Stimulated activated CD4-positive, alpha-beta T cell treated with anti-CD3 and anti-CD28 coated beads, Interleukin-12 subunit alpha, Interleukin-12 subunit beta, amount 100 ng/mL, for 4 hours (primary cell): ENCODE data around the gene KCNS1.
"Not testable (repeated sequence)": the region's sequence is repeated elsewhere in the genome, so short reads cannot be mapped to it uniquely, and the experiment has no call there.

Experiments
- DNase-seq: peaks from one replicate; pipeline ENCODE4 v3.0.0-alpha.2; 2020

Gene KCNS1

GRCh38 chr20:45072066-45072465 is 28.9 kb downstream of the KCNS1 start:
- no peak for DNase-seq

DNA sequence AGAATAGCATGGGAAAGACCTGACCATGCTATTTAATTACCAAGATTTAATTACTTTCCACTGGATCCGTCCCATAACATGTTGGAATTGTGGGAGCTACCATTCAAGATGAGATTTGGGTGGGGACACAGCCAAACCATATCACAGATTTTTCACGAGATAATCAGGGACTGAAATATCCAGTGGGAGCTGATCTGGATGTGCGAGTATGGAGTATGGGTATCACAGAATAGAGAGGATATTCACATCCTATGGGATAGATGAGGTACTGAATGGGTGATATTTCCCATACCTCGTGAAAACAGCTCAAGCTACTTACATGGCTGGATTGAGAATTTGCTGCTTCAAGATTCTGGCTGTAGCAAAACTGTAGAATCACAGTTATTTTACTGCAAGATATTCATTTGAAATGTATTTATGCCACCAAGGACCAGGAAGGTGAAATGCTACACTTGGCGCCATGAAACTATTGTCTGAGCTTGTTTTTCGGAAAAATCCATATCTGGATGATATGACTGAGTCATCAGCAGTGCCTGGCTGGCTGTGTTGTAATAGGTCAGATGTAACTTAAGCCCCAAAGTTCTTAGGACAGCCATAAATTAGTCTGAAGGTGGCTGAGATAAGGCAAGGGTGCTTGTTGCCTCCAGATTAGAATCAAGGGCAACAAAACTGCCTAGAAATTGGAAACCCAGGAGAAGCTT is 29.8 kb downstream of the KCNS1 start:
- DNase-seq: no peak

DNA sequence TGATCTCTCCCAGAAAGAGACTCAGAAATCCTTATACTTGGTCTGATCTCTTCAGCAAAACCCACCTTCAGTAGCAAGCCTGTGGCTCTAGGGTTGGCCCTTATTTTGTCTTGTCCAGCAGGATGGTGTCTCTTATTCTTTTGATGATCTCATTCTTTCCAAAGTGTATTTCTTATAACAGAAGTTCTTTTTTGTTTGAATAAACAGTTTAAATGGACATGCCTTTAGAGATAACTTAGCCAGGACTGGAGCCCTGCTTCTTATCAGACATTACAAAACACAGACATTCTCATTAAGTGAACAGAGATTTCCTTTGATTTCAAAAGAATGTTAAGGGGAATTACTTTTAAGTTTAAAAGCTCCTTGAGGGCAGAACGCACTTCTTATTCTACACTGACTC is 31.7 kb downstream of the KCNS1 start:
- DNase-seq: no peak

GRCh38 chr20:45067558-45067957 is 33.4 kb downstream of the KCNS1 start:
- no peak for DNase-seq

DNA sequence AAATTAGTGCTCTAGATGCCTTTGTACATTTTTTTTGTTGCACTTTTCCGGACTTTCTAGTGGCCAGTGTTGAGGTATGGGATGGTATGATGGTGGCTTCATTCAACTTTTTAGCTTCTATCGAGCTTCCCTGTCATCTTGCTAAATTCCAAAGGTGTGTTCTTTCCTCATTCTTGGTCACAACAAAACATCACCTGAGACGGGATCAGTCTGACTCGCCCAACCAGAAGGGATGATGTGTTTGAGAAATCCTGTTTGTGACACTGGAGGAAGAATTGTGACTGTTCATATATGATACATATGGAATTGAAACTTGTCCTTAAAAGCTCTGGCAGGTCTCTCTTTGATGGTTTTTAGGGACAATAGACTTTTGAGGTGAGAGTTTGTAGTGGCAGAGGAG is 33.8 kb downstream of the KCNS1 start:
- DNase-seq: no peak

DNA sequence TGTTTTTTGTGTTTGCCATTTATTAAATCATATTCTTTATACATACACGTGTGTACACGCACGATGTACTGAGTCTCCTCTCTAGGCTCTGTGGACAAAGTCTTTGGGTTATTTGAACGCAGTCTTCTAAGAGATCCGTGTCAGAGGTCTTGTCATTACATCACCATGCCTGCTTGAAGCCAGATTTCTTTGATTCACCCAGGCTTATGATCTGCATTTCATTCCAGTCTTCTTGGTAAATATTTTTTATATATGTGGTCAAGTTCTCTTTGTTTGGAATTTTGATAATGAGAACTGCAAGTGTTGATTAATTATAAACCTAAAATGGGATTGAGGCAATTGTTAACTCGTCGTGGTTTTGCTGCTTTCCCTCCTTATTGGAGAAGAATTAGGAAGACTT is 34.6 kb downstream of the KCNS1 start:
- no peak for DNase-seq

- DNase-seq: no peak
Measured at GRCh38 chr20:45064812-45065211, 36.1 kb downstream of the KCNS1 start.

- not testable (repeated sequence) for DNase-seq
Measured at GRCh38 chr20:45063107-45063506, 37.8 kb downstream of the KCNS1 start.

GRCh38 chr20:45061244-45061643 is 39.7 kb downstream of the KCNS1 start:
- DNase-seq: no peak

DNA sequence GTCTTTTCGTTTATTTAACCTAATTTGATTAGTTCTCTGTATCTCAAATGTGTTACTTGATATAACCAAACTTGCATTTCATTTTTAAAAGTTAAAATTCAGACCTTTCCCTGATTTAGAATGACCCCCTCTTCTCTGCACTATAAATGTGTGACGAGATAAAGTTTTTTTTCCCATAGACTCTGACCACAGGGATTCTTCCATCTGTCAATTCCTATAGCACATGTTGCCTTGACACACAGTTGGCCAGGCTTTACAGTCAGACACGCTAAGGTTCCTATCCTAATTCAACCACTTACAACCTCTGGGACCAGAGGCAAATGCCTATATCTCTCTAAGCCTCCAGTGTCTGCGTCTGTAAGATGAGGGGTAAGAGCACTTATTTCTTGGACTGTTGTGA is 40.6 kb downstream of the KCNS1 start:
- no peak for DNase-seq

DNA sequence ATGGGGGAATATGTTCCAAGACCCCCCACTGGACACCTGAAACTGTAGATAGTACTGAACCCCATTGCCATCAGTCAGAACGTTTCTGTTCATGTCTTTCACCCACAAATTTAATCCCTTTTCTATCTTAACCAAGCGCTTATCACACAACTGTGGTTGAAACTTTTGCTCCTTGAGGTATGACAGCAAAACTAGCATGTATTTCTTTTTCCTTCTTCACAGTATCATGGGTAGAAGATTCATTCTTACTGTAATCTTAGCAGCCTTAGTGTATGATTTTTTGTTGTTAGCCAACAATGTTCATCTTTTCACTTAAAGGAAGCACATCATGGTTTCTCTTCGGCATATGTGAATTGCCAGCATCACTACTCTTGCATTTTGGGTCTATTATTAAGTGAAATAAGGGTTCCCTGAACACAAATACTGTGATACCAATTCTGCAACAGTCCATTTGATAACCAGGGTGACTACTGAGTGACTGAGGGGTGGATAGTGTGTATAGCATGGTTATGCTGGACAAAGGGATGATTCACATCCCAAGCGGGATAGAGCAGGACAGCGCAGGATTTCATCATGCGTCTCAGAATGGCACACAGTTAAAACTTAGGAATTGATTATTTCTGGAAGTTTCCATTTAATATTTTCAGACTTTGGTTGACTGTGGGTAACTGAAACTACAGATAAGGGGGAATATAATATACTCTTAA is 41.8 kb downstream of the KCNS1 start:
- no peak for DNase-seq

GRCh38 chr20:45058168-45058850 is 42.6 kb downstream of the KCNS1 start:
- DNase-seq: no peak

GRCh38 chr20:45056473-45057173 is 44.3 kb downstream of the KCNS1 start:
- DNase-seq: no peak

GRCh38 chr20:45055056-45055455 is 45.9 kb downstream of the KCNS1 start:
- no peak for DNase-seq

GRCh38 chr20:45053430-45054351 is 47.2 kb downstream of the KCNS1 start:
- no peak for DNase-seq

- DNase-seq: no peak
Measured at GRCh38 chr20:45052698-45053429, 48.1 kb downstream of the KCNS1 start.

- DNase-seq: no peak
Measured at GRCh38 chr20:45051204-45052060, 49.5 kb downstream of the KCNS1 start.

- no peak for DNase-seq
Measured at GRCh38 chr20:45049904-45050471, 50.9 kb downstream of the KCNS1 start.

DNA sequence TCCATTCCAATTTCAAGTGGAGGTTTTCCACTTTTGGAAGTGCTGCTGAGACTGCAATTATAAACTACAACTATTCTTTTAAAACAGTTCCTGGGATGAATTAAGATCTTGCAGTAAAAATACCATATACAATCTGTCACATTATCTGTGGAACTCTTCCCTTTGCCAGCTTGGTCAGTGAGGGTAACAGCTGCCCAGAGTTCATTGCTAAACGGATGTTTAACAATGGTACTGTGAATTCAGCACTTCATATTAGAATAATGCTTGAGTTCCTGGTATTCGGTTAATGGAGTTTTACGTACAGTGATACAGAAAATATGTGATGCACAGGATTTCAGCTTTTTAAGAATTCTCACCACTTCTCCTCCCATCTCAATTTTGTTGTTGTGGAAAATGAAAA is 51.5 kb downstream of the KCNS1 start:
- DNase-seq: no peak

GRCh38 chr20:45047581-45048119 is 53.3 kb downstream of the KCNS1 start:
- no peak for DNase-seq
